Lung microvascular endothelial cell (primary cell): ENCODE measurements around the gene GNAL. TPM values are rescaled to one million over a fixed set of nuclear protein-coding genes. Genes with fewer than 3 reads are reported as not detected.

Experiments
- DNase-seq, 2 donors: peaks; one replicate each; pipeline versions ENCODE4 v3.0.0 to v3.0.0-alpha.2; 2010; ENCODE audit warnings: low read depth in 2 of 2
- total RNA-seq: library from RNA; depleted of rRNA; stranded (reverse); fragments of >200 nt; gene quantifications from 2 replicates; pipeline ENCODE4 v1.2.1, GENCODE V29; 2014

Gene GNAL
- total RNA-seq, 1 donor from 2014 or later, result under 0.01 TPM

DNA sequence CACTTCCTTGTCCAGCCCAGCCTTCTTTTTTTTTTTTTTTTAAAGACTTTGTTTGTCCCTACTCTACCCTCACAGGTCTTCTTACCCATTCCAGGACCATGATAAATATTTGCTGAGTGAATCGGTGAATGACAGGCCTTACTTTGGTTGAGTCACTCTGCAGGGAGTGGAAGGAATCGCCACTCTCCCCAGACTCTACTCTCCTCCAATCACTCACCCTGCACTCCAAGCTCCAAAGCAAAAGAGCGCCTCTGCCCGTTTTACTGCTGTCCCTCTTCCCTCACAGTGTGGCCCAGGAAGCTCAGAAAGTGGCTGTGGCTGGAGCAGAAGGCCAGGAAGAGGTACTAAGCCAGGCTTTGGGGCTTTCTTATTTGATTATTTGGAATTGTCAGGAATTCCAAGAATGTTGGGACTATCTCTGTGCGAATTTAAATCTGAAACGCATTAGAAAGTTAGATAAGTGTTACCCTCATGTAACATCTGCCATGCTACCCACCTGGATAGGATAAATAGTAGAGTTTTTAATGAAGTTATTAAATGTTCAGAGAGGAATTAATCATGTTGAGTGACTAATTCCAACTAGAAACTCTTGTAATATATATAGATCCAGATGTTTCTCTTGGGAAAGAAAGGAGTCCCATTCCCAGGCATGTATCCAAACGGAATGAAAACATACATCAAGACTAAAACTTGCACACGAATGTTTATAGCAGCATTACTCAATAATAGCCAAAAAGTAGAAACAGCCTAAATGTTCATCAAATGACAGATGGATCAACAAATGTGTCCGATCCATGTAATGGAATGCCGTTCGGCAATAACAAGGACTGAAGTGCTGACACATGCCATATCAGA lies 119.2 kb downstream of the GNAL start:
- DNase-seq, result no peak

DNA sequence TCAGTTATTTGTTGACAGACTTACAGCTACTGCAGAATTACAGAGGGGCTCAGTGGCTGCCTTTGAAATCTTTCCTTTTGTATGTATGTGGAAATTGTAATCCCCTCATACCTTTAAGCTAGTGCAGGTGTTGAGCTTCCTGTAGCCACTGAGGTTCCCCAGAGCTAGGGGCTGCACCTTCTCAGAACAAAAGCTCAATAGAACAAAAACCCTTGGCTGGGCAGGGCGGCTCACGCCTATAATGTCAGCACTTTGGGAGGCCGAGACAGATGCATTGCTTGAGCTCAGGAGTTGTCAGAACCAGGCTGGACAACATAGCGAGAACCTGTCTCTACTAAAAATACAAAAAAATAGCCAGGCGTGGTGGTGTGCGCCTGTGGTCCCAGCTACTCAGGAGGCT lies 120.8 kb downstream of the GNAL start:
- no peak for DNase-seq

GRCh38 chr18:11810379-11810778 lies 121.3 kb downstream of the GNAL start:
- no peak for DNase-seq

- no peak for DNase-seq
Measured at GRCh38 chr18:11811009-11811408, 121.9 kb downstream of the GNAL start.

GRCh38 chr18:11817229-11817628 lies 128.2 kb downstream of the GNAL start:
- DNase-seq, result no peak

GRCh38 chr18:11818486-11819203 lies 129.6 kb downstream of the GNAL start:
- no peak for DNase-seq

- DNase-seq, result no peak
Measured at GRCh38 chr18:11819938-11820337, 130.9 kb downstream of the GNAL start.

DNA sequence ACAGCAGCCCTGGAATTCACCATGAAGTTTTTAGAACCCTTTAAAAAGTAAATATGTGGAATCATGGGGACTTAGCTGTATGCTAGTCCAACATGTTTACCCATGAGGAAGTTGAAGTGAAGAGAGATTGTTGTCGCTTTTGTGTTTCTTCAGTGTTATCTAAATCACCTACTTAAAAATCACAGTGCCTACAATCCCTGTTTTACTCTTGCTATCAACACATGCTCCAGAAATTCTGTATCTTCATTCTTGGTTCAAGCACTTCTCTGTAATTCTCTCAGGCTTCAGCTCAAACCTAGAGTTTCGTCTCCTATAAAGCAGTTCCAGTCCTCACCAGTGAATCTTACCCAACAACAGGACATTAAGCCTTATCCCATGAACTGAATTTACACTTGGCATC lies 131.6 kb downstream of the GNAL start:
- DNase-seq, result no peak

GRCh38 chr18:11821208-11821607 lies 132.1 kb downstream of the GNAL start:
- no peak for DNase-seq

GRCh38 chr18:11821643-11822237 lies 132.7 kb downstream of the GNAL start:
- no peak for DNase-seq

GRCh38 chr18:11823545-11823944 lies 134.5 kb downstream of the GNAL start:
- no peak for DNase-seq

GRCh38 chr18:11826836-11827235 lies 137.8 kb downstream of the GNAL start:
- no peak for DNase-seq

DNA sequence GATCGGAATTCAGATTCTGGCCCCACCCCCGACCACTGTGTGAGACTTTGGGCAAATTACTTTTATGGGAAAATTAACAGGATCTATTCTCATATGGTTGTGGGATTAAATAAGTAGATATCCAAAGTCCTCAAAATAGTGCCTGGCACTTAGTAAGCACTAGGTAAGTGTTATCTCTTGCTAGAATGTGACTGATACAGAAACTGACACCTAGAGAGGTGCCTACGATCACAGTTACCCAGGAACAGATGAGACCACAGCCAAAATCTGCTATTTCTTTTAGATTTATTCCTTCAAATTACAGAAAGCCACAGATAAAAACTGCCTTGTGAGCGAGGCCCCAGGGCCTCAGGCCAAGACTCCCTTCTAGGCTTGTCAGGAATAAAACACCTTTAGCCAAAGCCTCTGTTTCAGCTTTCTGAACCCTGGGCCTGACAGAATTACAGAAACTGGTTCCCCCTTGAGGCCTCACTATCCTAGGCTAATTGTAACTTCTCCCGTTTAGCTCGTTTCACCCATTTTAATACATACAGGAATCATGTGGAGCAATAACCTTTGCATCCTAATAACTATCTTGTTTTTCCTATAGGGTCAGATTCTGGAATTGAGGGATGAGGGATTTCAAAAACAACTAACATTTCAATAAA lies 139.8 kb downstream of the GNAL start:
- DNase-seq, result no peak

- no peak for DNase-seq
Measured at GRCh38 chr18:11830585-11830984, 141.5 kb downstream of the GNAL start.

DNA sequence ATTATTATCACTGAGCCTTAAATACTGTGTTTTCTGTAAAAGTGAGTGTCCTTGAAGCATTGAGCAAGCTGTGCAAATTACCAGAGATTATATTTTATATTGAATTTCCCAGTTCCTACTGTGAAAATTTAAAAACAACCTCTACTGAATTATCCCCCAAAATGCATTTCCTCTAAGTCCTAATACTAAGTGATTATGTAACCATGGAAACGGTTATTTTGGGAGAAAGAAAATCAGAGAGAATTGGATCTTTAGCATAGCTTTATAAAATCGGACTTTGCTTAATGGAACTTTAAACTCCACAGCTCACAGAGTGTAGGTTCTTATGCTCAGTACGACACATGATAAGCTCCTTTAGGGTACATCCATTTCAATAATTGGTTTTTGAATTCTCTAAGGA lies 142.9 kb downstream of the GNAL start:
- DNase-seq, result no peak

- no peak for DNase-seq
Measured at GRCh38 chr18:11834772-11835171, 145.7 kb downstream of the GNAL start.

- DNase-seq, result peak in 1 of 2 donors; percentile 24
Measured at GRCh38 chr18:11839556-11839955, 150.5 kb downstream of the GNAL start.

- no peak for DNase-seq
Measured at GRCh38 chr18:11840493-11840892, 151.4 kb downstream of the GNAL start.

- no peak for DNase-seq
Measured at GRCh38 chr18:11842562-11842961, 153.5 kb downstream of the GNAL start.

DNA sequence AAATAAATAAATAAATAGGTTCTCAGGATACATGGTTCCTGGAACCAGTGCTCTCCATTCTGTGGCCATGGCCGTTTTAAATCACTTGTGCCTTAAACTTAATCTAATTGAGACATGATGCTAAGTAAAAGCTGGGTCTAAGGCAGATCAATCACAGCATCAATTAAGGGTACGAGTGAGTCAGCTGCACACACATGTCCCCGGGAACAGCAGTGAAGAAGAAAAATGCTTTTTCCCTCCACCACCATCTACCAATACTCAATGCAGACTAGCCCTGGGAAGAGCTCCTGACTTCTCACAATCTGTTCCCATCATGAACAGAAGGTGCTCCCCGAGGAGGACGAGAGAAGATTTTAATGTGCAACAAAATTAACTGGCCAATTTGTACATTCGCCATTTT lies 155.4 kb downstream of the GNAL start:
- no peak for DNase-seq

GRCh38 chr18:11845654-11846053 lies 156.6 kb downstream of the GNAL start:
- no peak for DNase-seq

GRCh38 chr18:11847811-11848210 lies 158.7 kb downstream of the GNAL start:
- no peak for DNase-seq
